ENCODE data around the gene SIGLEC15. TPM values are rescaled to one million over a fixed set of nuclear protein-coding genes. Genes with fewer than 3 reads are reported as not detected.

SIGLEC15 gene
- total RNA-seq, 2 donors from 2014 or later: 0.49 to 0.54 TPM

DNA sequence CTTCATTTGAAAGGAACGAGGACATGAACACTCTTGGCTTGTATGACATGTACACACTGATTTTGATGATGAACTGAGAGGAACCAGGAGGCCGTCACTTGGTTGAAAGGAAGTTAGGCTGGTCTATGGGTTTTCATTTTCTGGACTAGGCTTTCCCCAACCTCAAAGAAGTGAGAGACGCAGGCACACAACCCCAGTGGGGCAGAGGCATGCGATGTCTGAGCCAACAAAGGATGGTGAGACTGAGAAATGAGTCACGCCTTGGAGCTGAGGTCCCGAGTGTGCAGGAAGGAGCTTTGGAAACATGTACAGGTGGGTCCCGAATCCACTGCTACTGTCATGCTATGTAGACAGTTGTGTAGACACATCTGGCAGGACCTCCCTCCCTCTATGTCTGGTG lies 24.1 kb downstream of the SIGLEC15 start:
- TF ChIP-seq, protein P1, sequence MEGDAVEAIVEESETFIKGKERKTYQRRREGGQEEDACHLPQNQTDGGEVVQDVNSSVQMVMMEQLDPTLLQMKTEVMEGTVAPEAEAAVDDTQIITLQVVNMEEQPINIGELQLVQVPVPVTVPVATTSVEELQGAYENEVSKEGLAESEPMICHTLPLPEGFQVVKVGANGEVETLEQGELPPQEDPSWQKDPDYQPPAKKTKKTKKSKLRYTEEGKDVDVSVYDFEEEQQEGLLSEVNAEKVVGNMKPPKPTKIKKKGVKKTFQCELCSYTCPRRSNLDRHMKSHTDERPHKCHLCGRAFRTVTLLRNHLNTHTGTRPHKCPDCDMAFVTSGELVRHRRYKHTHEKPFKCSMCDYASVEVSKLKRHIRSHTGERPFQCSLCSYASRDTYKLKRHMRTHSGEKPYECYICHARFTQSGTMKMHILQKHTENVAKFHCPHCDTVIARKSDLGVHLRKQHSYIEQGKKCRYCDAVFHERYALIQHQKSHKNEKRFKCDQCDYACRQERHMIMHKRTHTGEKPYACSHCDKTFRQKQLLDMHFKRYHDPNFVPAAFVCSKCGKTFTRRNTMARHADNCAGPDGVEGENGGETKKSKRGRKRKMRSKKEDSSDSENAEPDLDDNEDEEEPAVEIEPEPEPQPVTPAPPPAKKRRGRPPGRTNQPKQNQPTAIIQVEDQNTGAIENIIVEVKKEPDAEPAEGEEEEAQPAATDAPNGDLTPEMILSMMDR (IDR thresholded peaks at IDR 0.05): no peak
- H3K4me3 ChIP-seq: no peak overlapping the region
- no peak for DNase-seq (ENCODE audit: low spot score)
- H3K36me3 ChIP-seq: peaks cover 7% of the 10 kb centered on the region
- H3K4me1 ChIP-seq (ENCODE audit: control insufficient read depth in 1 of 2, low read depth in 2 of 2): no peaks in the 10 kb centered on the region
- ATAC-seq (ENCODE audit: insufficient number of reproducible peaks, low FRiP score, low read depth): no peak
- no peak overlapping the region for H3K27ac ChIP-seq
- H3K27me3 ChIP-seq (replicated peaks; ENCODE audit: insufficient read depth): no peaks in the 10 kb centered on the region
- H3K9me3 ChIP-seq: no peaks in the 10 kb centered on the region

DNA sequence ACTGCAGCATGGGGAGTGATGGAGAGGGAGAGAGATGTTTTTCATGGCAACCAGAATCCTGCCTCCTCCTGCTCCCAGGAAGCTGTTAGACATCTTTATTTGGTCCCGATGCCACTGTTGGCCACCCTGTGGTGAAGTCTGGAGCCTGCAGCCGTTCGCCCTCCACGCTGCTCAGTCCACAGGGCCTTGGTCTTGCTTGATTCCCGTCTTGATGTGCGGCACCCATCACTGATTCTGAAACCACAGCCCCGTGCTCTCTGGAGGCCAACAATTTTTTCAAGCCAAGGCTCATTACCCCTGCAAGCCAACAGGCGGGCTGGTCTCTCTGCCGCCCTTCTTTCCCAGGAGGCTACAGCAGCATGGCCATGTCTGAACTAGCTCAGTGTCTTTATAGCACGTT lies 24.5 kb downstream of the SIGLEC15 start:
- H3K9me3 ChIP-seq: no peaks in the 10 kb centered on the region
- no peak for DNase-seq (ENCODE audit: low spot score)
- H3K4me3 ChIP-seq: no peak overlapping the region
- ATAC-seq (ENCODE audit: insufficient number of reproducible peaks, low FRiP score, low read depth): no peak
- no peaks in the 10 kb centered on the region for H3K4me1 ChIP-seq (ENCODE audit: control insufficient read depth in 1 of 2, low read depth in 2 of 2)
- H3K36me3 ChIP-seq: peaks cover 8% of the 10 kb centered on the region
- no peaks in the 10 kb centered on the region for H3K27me3 ChIP-seq (replicated peaks; ENCODE audit: insufficient read depth)
- H3K27ac ChIP-seq: no peak overlapping the region
- TF ChIP-seq, protein P1 (IDR thresholded peaks at IDR 0.05): peak; percentile 12

DNA sequence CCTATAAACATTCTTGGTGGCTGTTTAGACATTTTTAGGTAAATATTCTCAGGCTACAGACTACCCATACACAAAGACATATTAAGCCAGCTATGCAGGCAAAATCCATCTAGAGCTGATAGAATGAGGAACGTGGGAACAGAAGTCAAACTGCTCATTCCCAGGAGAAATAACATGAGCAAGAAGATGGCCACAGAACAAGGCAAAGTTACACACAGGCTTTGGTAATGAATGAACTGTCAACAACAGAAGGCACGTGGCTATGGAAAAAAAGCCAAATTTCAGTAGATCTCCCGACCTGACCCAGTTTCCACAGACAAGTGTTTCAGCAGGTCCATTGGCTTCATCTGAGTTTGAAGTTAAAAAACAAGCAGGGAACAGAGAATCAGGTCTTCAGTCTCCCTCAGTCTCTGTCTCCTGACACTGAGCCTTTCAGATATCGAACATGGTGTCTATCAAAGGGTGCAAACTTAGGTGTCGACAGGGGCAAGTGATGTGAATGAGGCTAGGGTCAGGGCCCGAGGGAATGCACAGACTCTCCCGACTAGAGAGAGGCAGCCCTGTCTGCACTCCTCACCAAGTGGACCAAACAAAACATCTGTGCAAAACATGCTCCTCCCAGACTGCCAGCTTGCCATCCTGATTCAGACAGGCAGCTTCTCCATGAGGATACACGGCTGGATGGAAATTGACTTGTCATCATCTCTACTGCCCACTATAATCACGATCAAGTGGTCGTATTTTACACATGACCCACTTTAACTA lies 25.9 kb downstream of the SIGLEC15 start:
- Histone ChIP-seq H3K36me3 (peaks cover 11% of the 10 kb centered on the region), H3K4me1 (ENCODE audit: control insufficient read depth in 1 of 2, low read depth in 2 of 2) (no peaks in the 10 kb centered on the region), H3K4me3 (no peak overlapping the region), H3K9me3 (no peaks in the 10 kb centered on the region), H3K27me3 (replicated peaks; ENCODE audit: insufficient read depth) (no peaks in the 10 kb centered on the region), H3K27ac (no peak overlapping the region)
- DNase-seq (ENCODE audit: low spot score): no peak
- ATAC-seq (ENCODE audit: insufficient number of reproducible peaks, low FRiP score, low read depth): no peak
- TF ChIP-seq, protein P1 (IDR thresholded peaks at IDR 0.05): no peak

DNA sequence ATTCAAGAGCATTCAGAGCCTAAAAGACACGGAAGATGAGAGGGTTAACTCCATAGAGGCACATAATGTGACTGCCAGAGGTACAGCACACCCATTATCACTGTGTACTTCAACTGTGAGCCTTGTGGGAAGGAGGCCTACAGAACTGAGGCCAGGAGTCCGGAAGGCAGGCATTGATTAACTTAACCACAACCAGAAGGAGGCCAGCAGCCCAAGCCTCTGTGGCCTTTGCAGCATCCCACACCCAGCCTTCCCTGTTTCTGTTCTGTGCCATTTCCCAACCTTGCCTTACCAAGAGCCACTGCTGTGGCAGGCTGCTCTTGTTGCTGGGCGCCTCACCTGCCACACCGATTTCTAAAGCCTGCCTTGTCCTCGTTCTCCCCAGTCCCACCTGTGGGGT lies 27.2 kb downstream of the SIGLEC15 start:
- TF ChIP-seq, protein P1 (IDR thresholded peaks at IDR 0.05): no peak
- Histone ChIP-seq H3K9me3 (no peaks in the 10 kb centered on the region), H3K36me3 (peaks cover 11% of the 10 kb centered on the region), H3K27ac (no peak overlapping the region), H3K4me1 (ENCODE audit: control insufficient read depth in 1 of 2, low read depth in 2 of 2) (no peaks in the 10 kb centered on the region), H3K27me3 (replicated peaks; ENCODE audit: insufficient read depth) (no peaks in the 10 kb centered on the region), H3K4me3 (no peak overlapping the region)
- ATAC-seq (ENCODE audit: insufficient number of reproducible peaks, low FRiP score, low read depth) (no peak), DNase-seq (ENCODE audit: low spot score) (no peak)

DNA sequence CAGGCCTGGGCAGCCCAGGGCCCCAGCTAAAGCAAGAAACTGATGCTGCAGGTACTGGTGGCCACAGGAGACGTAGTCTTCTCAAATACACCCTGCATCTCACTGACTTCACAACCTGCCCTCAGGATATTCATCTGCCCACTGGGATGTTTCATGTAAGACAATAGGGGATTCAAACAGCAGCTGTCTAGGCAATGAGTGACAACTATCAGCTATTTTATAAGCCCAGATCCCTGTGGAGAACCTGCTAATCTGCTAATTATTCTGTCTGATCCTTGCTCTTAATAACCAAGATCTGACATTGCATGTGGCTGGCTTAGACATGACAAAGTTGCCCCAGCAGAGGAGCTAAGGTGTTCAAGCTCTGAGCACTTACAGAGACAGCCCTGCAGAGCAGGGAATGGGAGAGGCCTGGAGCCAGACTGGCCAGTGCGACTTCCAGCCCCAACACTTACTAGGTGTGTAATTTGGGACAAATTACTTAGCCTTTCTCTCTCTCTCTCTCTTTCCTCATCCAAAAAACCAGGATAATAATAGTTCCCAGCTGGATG lies 28.6 kb downstream of the SIGLEC15 start:
- Histone ChIP-seq H3K9me3 (no peaks in the 10 kb centered on the region), H3K27me3 (replicated peaks; ENCODE audit: insufficient read depth) (no peaks in the 10 kb centered on the region), H3K4me1 (ENCODE audit: control insufficient read depth in 1 of 2, low read depth in 2 of 2) (no peaks in the 10 kb centered on the region), H3K27ac (no peak overlapping the region), H3K4me3 (no peak overlapping the region), H3K36me3 (peaks cover 23% of the 10 kb centered on the region)
- TF ChIP-seq, protein P1 (IDR thresholded peaks at IDR 0.05): no peak
- no peak for DNase-seq (ENCODE audit: low spot score)
- ATAC-seq (ENCODE audit: insufficient number of reproducible peaks, low FRiP score, low read depth): no peak
